ENCODE measurements around the gene KCNQ4. TPM values are rescaled to one million over a fixed set of nuclear protein-coding genes. Genes with fewer than 3 reads are reported as not detected.

Gene KCNQ4
- 0.33 TPM in 1 of 2 replicates, not detected in the other for total RNA-seq

GRCh38 chr1:40783001-40783905 is at the start of gene KCNQ4:
Gene KCNQ4 (plus strand): TSS chr1:40783787. CDS start chr1:40784094, 307 bp downstream.

GRCh38 chr1:40862008-40862863 is 78.6 kb downstream of the KCNQ4 start, which contains the start of gene CITED4:
Gene CITED4 (minus strand): TSS chr1:40862363. CDS start chr1:40862127, 236 bp downstream.

Small RNA genes within 50 kb of the gene (small RNA-seq; reads per million reads assigned to genes)
- gene MIR30C1 (4.9 reads per million, percentile 91 among the genes with 10 or more reads in this experiment), gene MIR30E (3,350 reads per million, percentile 100 among the genes with 10 or more reads in this experiment), gene RN7SL326P (not detected)

Other genes with a start within 250 kb of the KCNQ4 start
- under 0.01 and 0.65 TPM in 2 replicates for gene RIMS3, start 118.1 kb upstream of the KCNQ4 start, total RNA-seq
- 47.5 and 48.4 TPM in 2 replicates for gene NFYC, start 92.1 kb upstream of the KCNQ4 start, total RNA-seq
- gene CITED4, start 78.6 kb downstream of the KCNQ4 start, total RNA-seq = 7.9 and 23.0 TPM in 2 replicates
- 34.9 and 92.6 TPM in 2 replicates for gene CTPS1, start 195.9 kb downstream of the KCNQ4 start, total RNA-seq
- gene SLFNL1, start 237.9 kb downstream of the KCNQ4 start, total RNA-seq = 0.22 and 2.0 TPM in 2 replicates

Data from placental epithelial cell (primary cell).